Ovary (tissue), 9 donors: ENCODE results near the gene JADE1. TPM values are rescaled to one million over a fixed set of nuclear protein-coding genes. Genes with fewer than 3 reads are reported as not detected.

Experiments
- DNase-seq, 5 donors: peaks; one replicate each; pipeline ENCODE4 v3.0.0-alpha.2; 2019 to 2020
- H3K27ac ChIP-seq, 2 donors: fragments of 200-600 bp; one replicate each; pipeline versions ENCODE4 v1.5.1 to v1.8.0; 2019 to 2022
- H3K27me3 ChIP-seq: fragments of 200-600 bp; one replicate; pipeline ENCODE4 v1.8.0; 2022
- H3K36me3 ChIP-seq: fragments of 200-600 bp; sonication (generic); one replicate; pipeline ENCODE4 v1.5.1; 2019
- H3K4me1 ChIP-seq: one replicate; pipeline ENCODE4 v1.8.1; 2013; ENCODE audit warnings: mild to moderate bottlenecking, moderate library complexity; ENCODE audit not compliant: insufficient read depth
- H3K4me3 ChIP-seq: fragments of 200-600 bp; sonication (generic); one replicate; pipeline ENCODE4 v1.5.1; 2017
- H3K9me3 ChIP-seq, 2 donors: fragments of 200-600 bp in 1 of 2; sonication (generic) in 1 of 2; one replicate each; pipeline versions ENCODE4 v1.5.1 to v1.8.1; 2013 to 2019; ENCODE audit warnings: mild to moderate bottlenecking in 1 of 2, moderate library complexity in 1 of 2
- EP300 ChIP-seq: sonication (generic); formaldehyde crosslinking; IDR thresholded peaks from one replicate; pipeline ENCODE4 v1.6.1; 2017; ENCODE audit warnings: antibody characterized with exemption
- POLR2A ChIP-seq: fragments of 450-650 bp; IDR thresholded peaks from one replicate; pipeline ENCODE4 v1.6.1; 2017; ENCODE audit warnings: antibody characterized with exemption, mild to moderate bottlenecking, moderate library complexity
- WGBS, 3 donors: extraction: QIAGEN DNeasy Blood & Tissue Kit in 1 of 3; methylation state at CpG; one replicate each; pipeline versions ENCODE4 v1.1.5 to v1.1.7; 2013 to 2017; 5-methylcytosine and 5-hydroxymethylcytosine counted together
- intact Hi-C, 4 donors: fragments of 100-400 bp; cut with DNase I; formaldehyde crosslinking; loops; one replicate each; pipeline versions ENCODE4 v1.11.0 to v1.15.1; 2022 to 2023
- polyA plus RNA-seq, 2 donors: library from polyadenylated mRNA; stranded (reverse); fragments of 200-250 nt in 1 of 2; fragments of 350-450 nt in 1 of 2; fragmentation: Illumina TruSeq in 1 of 2; extraction: RNeasy Lipid Tissue Mini Kit (QIAGEN cat#74804) in 1 of 2; gene quantifications; one replicate each; pipeline ENCODE4 v1.2.3, GENCODE V29; 2013 to 2014
- total RNA-seq, 7 donors: library from RNA; depleted of rRNA in 2 of 7; stranded (reverse); fragments of >200 nt in 2 of 7; fragmentation: NEBNext Ultra II Directional in 3 of 7; extraction: Animal tissue kit (Norgen Biotek cat#: 25700) in 3 of 7; gene quantifications; one replicate each; pipeline versions ENCODE4 v1.1.0 to v1.2.4, GENCODE V29; 2016 to 2023
- TF ChIP-seq, protein P1 (sequence below), 3 donors: fragments of 450-650 bp in 2 of 3; fragments of 200-600 bp in 1 of 3; IDR thresholded peaks; one replicate each; pipeline versions ENCODE4 v1.5.1 to v1.8.0; 2016 to 2022; ENCODE audit warnings: antibody characterized with exemption in 3 of 3, mild to moderate bottlenecking in 1 of 3
- donor health status: DM: no; HTN: no; CAD: no; lungs with moderate emphysema.
- donor health status: DM: no; HTN: no; CAD: no.
- donor health status: Bipolar disorder and iron deficiency.
- donor health status: DM: yes; HTN: yes; CAD: no.
- donor health status: DM: no; HTN: no; CAD: no.
- donor health status: DM: yes; HTN: yes; CAD: no.

JADE1 gene
- total and polyA plus RNA-seq, 9 donors: 21.3 to 48.6 (median 34.9) TPM

DNA sequence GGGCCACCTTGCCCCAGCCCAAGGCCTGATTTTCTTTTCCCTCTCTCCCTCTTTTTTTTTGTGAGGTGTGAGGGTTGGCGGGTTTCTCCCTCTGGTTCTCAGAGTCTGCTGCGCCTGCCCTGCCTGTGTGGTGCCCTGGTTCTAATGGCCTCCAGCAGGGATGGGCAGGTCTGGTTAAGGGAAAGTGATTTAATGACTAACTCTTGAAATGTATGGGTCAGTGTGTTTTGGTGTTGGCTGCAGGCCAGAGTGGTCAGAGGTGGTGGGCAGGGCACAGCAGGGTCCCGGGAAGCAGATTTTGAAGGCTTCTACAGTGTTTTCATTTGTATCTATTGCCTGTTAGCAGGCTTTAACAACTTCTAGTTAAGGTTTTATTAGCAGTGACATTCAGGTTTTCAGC, 39.0 kb downstream of the JADE1 start:
- DNase-seq: no peak
- Histone ChIP-seq H3K4me1 (peaks cover 18% of the 10 kb centered on the region), H3K4me3 (no peak overlapping the region), H3K27me3 (no peaks in the 10 kb centered on the region), H3K27ac (no peak overlapping the region), H3K36me3 (no peaks in the 10 kb centered on the region), H3K9me3 (no peaks in the 10 kb centered on the region)
- TF ChIP-seq EP300: no peak
- TF ChIP-seq, protein P1, sequence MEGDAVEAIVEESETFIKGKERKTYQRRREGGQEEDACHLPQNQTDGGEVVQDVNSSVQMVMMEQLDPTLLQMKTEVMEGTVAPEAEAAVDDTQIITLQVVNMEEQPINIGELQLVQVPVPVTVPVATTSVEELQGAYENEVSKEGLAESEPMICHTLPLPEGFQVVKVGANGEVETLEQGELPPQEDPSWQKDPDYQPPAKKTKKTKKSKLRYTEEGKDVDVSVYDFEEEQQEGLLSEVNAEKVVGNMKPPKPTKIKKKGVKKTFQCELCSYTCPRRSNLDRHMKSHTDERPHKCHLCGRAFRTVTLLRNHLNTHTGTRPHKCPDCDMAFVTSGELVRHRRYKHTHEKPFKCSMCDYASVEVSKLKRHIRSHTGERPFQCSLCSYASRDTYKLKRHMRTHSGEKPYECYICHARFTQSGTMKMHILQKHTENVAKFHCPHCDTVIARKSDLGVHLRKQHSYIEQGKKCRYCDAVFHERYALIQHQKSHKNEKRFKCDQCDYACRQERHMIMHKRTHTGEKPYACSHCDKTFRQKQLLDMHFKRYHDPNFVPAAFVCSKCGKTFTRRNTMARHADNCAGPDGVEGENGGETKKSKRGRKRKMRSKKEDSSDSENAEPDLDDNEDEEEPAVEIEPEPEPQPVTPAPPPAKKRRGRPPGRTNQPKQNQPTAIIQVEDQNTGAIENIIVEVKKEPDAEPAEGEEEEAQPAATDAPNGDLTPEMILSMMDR (IDR thresholded peaks at IDR 0.05): no peak
- no peak for TF ChIP-seq POLR2A
- 81 to 95% (median 87%) methylated on average over 3 of the region's 3 CpGs for WGBS, 3 donors
- intact Hi-C loops: no loop called here

DNA sequence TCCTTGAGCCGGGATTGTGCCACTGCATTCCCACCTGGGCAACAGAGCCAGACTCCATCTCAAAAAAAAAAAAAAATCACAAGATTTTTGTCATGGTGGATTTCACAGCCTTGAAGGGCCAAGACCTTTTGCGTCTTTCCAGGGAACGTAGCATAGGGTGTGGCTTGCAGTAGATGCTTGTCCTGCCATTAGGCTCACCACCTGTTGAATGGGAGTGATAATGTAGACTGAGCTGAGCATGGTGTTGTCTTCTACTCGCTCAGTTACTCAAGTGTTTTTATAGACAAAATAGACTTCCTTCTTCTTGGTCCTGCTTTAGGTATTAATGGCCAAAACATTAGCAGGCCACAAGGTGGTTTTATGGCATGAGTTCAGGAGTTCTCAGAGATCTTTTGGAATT, 40.8 kb downstream of the JADE1 start:
- no peak for DNase-seq
- Histone ChIP-seq H3K27me3 (no peaks in the 10 kb centered on the region), H3K9me3 (no peaks in the 10 kb centered on the region), H3K4me3 (no peak overlapping the region), H3K36me3 (no peaks in the 10 kb centered on the region), H3K27ac (no peak overlapping the region), H3K4me1 (peaks cover 6% of the 10 kb centered on the region)
- intact Hi-C loops: loop anchor here in 1 of 4 donors (10.0 kb wide), 1 partner anchor 195 kb away; no protein-coding TSS in a partner anchor
- WGBS, 3 donors: 95 to 99% (median 96%) methylated on average over 4 of the region's 4 CpGs
- TF ChIP-seq, protein P1 (IDR thresholded peaks at IDR 0.05): no peak
- TF ChIP-seq EP300 (no peak), POLR2A (no peak)

DNA sequence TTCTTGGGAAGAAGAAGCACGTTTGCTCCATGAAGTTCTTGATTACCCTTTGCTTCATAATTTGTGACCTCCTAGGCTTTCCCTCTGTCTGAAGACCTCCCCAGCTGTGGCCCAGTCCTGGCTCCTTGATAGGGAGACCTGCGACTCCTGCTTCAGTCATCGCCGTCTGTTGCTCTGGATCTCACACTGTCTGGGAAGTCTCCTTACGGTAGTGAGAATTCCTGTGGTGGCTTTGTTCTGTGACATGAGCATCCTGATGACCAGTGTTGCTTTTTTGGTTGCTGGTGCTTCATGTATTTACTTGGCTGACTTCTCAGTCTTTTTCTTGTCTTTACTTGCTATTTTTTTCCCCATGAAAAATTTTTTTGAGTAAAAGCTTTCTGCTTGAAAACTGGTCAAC, 44.2 kb downstream of the JADE1 start:
- Histone ChIP-seq H3K4me3 (no peak overlapping the region), H3K4me1 (no peaks in the 10 kb centered on the region), H3K27ac (no peak overlapping the region), H3K9me3 (no peaks in the 10 kb centered on the region), H3K36me3 (no peaks in the 10 kb centered on the region), H3K27me3 (no peaks in the 10 kb centered on the region)
- 86 to 93% (median 91%) methylated on average over 5 of the region's 5 CpGs for WGBS, 3 donors
- intact Hi-C loops: loop anchor here in 1 of 4 donors (10.0 kb wide), 1 partner anchor 199 kb away; no protein-coding TSS in a partner anchor
- no peak for TF ChIP-seq EP300
- no peak for TF ChIP-seq POLR2A
- TF ChIP-seq, protein P1 (IDR thresholded peaks at IDR 0.05): no peak
- DNase-seq: no peak

DNA sequence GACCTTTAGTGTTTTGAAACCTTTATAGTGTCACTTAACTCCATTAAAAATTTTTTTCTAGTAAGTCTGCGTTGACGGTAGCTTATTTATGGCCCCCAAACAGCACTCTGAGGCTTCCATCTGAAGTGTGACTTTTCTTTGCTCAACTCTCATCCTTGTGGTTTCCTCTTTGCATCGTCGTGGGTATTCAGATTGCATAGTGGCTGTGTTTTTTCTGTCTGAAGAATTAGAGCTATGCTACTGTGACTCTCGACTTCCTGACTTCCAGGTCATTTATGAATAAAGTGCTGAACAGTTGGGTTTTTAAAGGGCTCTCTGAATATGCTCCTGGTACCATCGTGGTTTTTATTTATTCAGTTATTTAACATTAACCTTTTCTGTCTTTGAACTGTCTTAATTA, 44.9 kb downstream of the JADE1 start:
- H3K9me3 ChIP-seq: no peaks in the 10 kb centered on the region
- no peaks in the 10 kb centered on the region for H3K27me3 ChIP-seq
- intact Hi-C loops: loop anchor here in 1 of 4 donors (10.0 kb wide), 1 partner anchor 200 kb away; no protein-coding TSS in a partner anchor
- H3K27ac ChIP-seq: no peak overlapping the region
- DNase-seq: no peak
- 51 to 68% (median 52%) methylated on average over 6 of the region's 6 CpGs for WGBS, 3 donors
- no peaks in the 10 kb centered on the region for H3K36me3 ChIP-seq
- peaks cover 6% of the 10 kb centered on the region for H3K4me1 ChIP-seq
- TF ChIP-seq POLR2A (no peak), EP300 (no peak)
- TF ChIP-seq, protein P1 (IDR thresholded peaks at IDR 0.05): no peak
- no peak overlapping the region for H3K4me3 ChIP-seq
